ENCODE measurements around the gene TSPAN4. TPM values are rescaled to one million over a fixed set of nuclear protein-coding genes. Genes with fewer than 3 reads are reported as not detected.

The TSPAN4 gene
- total and polyA plus RNA-seq, 9 of the 15 experiments (the other 6 are each of a cell fraction or from before 2014, with no cell fraction given), result 0.07 to 31.0 (median 15.7) TPM

GRCh38 chr11:875769-876301 is 33.2 kb downstream of the TSPAN4 start (continued):
- TF ChIP-seq ZBTB43 (CRISPR knock-in tag; IDR thresholded peaks at IDR 0.05) (no peak), ILK (tag; IDR thresholded peaks at IDR 0.05; ENCODE audit: borderline replicate concordance, low read depth) (no peak), TEAD1 (CRISPR knock-in tag; IDR thresholded peaks at IDR 0.05) (no peak), EP400 (IDR thresholded peaks at IDR 0.05) (no peak; the same call in 1 of the 2 replicates), HINFP (tag; conservative IDR thresholded peaks at IDR 0.05; ENCODE audit: low read depth) (no peak), PHB (CRISPR knock-in tag; IDR thresholded peaks at IDR 0.05) (no peak), ZNF316 (IDR thresholded peaks at IDR 0.05) (no peak), POLR2A (conservative IDR thresholded peaks at IDR 0.05) (no peak), FOXK2 (conservative IDR thresholded peaks at IDR 0.05 in 1 of 2, IDR thresholded peaks at IDR 0.05 in 1 of 2; ENCODE audit: low read depth in 2 of 2) (0 out of 4 replicates have a peak, but pooled peaks of 1 of the 2 experiments have one; percentile 42), POLR3A (IDR thresholded peaks at IDR 0.05; ENCODE audit: borderline replicate concordance, extremely low read depth, insufficient read depth, insufficient read length) (no peak), BCOR (IDR thresholded peaks at IDR 0.05) (peak; percentile 86), PHF20 (IDR thresholded peaks at IDR 0.05; ENCODE audit: partially characterized antibody) (no peak), MAFF (IDR thresholded peaks at IDR 0.05; ENCODE audit: low read length) (no peak), TAF9B (IDR thresholded peaks at IDR 0.05; ENCODE audit: partially characterized antibody) (no peak), RAD21 (CRISPR knock-in tag; conservative IDR thresholded peaks at IDR 0.05 in 1 of 2, IDR thresholded peaks at IDR 0.05 in 1 of 2) (peak in 1 of 2 experiments; percentile 12; a peak in 1 of 4 replicates), SMAD2 (IDR thresholded peaks at IDR 0.05; ENCODE audit: low read depth, low read length) (no peak), ZNF764 (CRISPR knock-in tag; IDR thresholded peaks at IDR 0.05; ENCODE audit: low read depth) (no peak)
- TF ChIP-seq, protein P1, sequence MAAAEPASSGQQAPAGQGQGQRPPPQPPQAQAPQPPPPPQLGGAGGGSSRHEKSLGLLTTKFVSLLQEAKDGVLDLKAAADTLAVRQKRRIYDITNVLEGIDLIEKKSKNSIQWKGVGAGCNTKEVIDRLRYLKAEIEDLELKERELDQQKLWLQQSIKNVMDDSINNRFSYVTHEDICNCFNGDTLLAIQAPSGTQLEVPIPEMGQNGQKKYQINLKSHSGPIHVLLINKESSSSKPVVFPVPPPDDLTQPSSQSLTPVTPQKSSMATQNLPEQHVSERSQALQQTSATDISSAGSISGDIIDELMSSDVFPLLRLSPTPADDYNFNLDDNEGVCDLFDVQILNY (CRISPR knock-in tag; IDR thresholded peaks at IDR 0.05), result no peak
- TF ChIP-seq, protein P2, sequence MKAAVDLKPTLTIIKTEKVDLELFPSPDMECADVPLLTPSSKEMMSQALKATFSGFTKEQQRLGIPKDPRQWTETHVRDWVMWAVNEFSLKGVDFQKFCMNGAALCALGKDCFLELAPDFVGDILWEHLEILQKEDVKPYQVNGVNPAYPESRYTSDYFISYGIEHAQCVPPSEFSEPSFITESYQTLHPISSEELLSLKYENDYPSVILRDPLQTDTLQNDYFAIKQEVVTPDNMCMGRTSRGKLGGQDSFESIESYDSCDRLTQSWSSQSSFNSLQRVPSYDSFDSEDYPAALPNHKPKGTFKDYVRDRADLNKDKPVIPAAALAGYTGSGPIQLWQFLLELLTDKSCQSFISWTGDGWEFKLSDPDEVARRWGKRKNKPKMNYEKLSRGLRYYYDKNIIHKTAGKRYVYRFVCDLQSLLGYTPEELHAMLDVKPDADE (conservative IDR thresholded peaks at IDR 0.05; ENCODE audit: control insufficient read depth, low read depth, low read length), result 0 out of 2 replicates have a peak, but pooled peaks have one; percentile 48
- TF ChIP-seq, protein P3, sequence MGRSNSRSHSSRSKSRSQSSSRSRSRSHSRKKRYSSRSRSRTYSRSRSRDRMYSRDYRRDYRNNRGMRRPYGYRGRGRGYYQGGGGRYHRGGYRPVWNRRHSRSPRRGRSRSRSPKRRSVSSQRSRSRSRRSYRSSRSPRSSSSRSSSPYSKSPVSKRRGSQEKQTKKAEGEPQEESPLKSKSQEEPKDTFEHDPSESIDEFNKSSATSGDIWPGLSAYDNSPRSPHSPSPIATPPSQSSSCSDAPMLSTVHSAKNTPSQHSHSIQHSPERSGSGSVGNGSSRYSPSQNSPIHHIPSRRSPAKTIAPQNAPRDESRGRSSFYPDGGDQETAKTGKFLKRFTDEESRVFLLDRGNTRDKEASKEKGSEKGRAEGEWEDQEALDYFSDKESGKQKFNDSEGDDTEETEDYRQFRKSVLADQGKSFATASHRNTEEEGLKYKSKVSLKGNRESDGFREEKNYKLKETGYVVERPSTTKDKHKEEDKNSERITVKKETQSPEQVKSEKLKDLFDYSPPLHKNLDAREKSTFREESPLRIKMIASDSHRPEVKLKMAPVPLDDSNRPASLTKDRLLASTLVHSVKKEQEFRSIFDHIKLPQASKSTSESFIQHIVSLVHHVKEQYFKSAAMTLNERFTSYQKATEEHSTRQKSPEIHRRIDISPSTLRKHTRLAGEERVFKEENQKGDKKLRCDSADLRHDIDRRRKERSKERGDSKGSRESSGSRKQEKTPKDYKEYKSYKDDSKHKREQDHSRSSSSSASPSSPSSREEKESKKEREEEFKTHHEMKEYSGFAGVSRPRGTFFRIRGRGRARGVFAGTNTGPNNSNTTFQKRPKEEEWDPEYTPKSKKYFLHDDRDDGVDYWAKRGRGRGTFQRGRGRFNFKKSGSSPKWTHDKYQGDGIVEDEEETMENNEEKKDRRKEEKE (IDR thresholded peaks at IDR 0.05; ENCODE audit: borderline replicate concordance in 1 of 2, control insufficient read depth in 1 of 2, low read depth in 2 of 2, low read length in 1 of 2), result no peak

Data from K562 (cell line).